Measurements from ENCODE around the gene FEM1B. TPM values are rescaled to one million over a fixed set of nuclear protein-coding genes. Genes with fewer than 3 reads are reported as not detected.

FEM1B gene
- total RNA-seq, 1 donor from 2014 or later: 46.7 TPM

- TF ChIP-seq CTCF (IDR thresholded peaks at IDR 0.05; ENCODE audit: borderline replicate concordance): no peak
- no peak overlapping the region for H3K4me3 ChIP-seq
- intact Hi-C loops (cut with micrococcal nuclease): no loop called here
- peaks cover 23% of the 10 kb centered on the region for H3K4me1 ChIP-seq
- no peaks in the 10 kb centered on the region for H3K27me3 ChIP-seq (ENCODE audit: low read depth)
- no peaks in the 10 kb centered on the region for H3K9me3 ChIP-seq (replicated peaks)
- H3K27ac ChIP-seq (replicated peaks): no peak overlapping the region
- no peak for DNase-seq
- H3K36me3 ChIP-seq: no peaks in the 10 kb centered on the region
These were observed 33.9 kb downstream of the FEM1B start for GRCh38 chr15:68311464-68311835.

GRCh38 chr15:68311859-68312557 is 34.5 kb downstream of the FEM1B start:
- H3K27ac ChIP-seq (replicated peaks): no peak overlapping the region
- no peaks in the 10 kb centered on the region for H3K36me3 ChIP-seq
- peaks cover 23% of the 10 kb centered on the region for H3K4me1 ChIP-seq
- DNase-seq: no peak
- H3K4me3 ChIP-seq: no peak overlapping the region
- H3K27me3 ChIP-seq (ENCODE audit: low read depth): no peaks in the 10 kb centered on the region
- H3K9me3 ChIP-seq (replicated peaks): no peaks in the 10 kb centered on the region
- intact Hi-C loops (cut with micrococcal nuclease): no loop called here
- no peak for TF ChIP-seq CTCF (IDR thresholded peaks at IDR 0.05; ENCODE audit: borderline replicate concordance)

GRCh38 chr15:68312701-68313204 is 35.2 kb downstream of the FEM1B start:
- intact Hi-C loops (cut with micrococcal nuclease): no loop called here
- H3K4me3 ChIP-seq: no peak overlapping the region
- DNase-seq: no peak
- no peak for TF ChIP-seq CTCF (IDR thresholded peaks at IDR 0.05; ENCODE audit: borderline replicate concordance)
- no peaks in the 10 kb centered on the region for H3K27me3 ChIP-seq (ENCODE audit: low read depth)
- H3K9me3 ChIP-seq (replicated peaks): no peaks in the 10 kb centered on the region
- peaks cover 23% of the 10 kb centered on the region for H3K4me1 ChIP-seq
- no peak overlapping the region for H3K27ac ChIP-seq (replicated peaks)
- peaks cover 4% of the 10 kb centered on the region for H3K36me3 ChIP-seq

- intact Hi-C loops (cut with micrococcal nuclease): no loop called here
- no peaks in the 10 kb centered on the region for H3K9me3 ChIP-seq (replicated peaks)
- no peak overlapping the region for H3K27ac ChIP-seq (replicated peaks)
These were observed 36.2 kb downstream of the FEM1B start for GRCh38 chr15:68313501-68314410.

More at GRCh38 chr15:68313501-68314410, 36.2 kb downstream of the FEM1B start:
- peaks cover 11% of the 10 kb centered on the region for H3K36me3 ChIP-seq
- H3K27me3 ChIP-seq (ENCODE audit: low read depth): no peaks in the 10 kb centered on the region
- no peak for DNase-seq
- H3K4me3 ChIP-seq: no peak overlapping the region
- H3K4me1 ChIP-seq: peaks cover 23% of the 10 kb centered on the region
- TF ChIP-seq CTCF (IDR thresholded peaks at IDR 0.05; ENCODE audit: borderline replicate concordance): no peak
